Activated T-helper 1 cell treated with anti-CD3 and anti-CD28 coated beads, Interleukin-2, amount 50 U/mL, for 16 hours (primary cell): ENCODE results near the gene MYRIP.

Source experiments
- DNase-seq, 2 donors: peaks; one replicate each; pipeline ENCODE4 v3.0.0-alpha.2; 2020; ENCODE audit warnings: low read depth in 1 of 2, low spot score in 1 of 2

Gene MYRIP

DNA sequence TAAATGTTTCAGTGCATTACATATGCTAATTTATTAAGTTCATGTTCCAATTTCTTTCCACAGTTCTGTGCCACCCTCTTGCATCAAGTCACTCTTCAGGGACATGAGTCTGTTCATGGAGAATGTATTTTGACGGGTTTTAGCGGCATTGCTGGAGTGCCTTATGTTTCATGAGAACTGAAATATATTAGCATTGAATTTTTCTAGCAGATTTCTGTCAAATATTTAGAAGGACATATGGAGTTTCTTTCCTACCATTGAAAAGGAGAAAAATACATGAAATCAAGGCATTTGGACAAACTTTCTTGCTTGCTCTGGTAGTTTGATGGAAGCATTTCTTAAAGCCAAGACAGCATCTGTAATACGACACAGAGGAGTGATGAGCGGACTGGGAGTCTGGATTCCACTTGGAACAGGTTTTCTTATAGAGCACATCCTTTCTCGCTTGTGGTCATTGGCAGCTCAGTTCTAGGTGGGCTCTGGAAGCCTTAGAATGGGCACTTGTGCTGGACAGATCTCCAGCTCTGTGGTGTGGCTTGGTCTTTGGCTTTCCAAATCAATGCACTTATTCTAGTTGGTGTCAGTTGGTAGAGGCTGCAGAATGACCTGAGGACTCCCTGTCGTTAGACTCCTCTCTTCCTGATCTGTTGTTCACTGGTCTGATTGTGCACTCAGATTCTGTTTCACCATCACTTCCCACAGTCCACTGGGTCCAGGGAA is 415.5 kb downstream of the MYRIP start:
- no peak for DNase-seq

DNA sequence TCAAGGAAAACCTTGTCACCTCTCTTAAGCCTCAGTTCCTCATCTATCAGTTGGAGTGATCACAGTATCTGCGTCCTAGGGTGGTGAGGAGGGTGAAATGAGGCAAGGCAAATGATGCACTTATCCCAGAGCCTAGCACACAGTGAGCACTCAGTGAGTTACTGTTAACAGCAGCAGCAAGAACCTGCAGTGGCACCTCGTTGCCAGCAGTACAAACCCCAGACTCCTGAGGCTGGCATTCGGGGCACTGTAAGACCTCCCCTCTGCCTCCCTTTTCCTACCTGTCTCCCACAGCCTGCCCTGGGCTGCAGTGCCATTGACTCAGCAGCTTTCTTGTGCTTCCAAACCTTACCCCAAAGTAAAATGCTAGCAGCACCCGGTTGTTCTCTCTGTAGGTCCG is 417.2 kb downstream of the MYRIP start:
- no peak for DNase-seq

GRCh38 chr3:40228792-40229350 is 419.5 kb downstream of the MYRIP start:
- no peak for DNase-seq

DNA sequence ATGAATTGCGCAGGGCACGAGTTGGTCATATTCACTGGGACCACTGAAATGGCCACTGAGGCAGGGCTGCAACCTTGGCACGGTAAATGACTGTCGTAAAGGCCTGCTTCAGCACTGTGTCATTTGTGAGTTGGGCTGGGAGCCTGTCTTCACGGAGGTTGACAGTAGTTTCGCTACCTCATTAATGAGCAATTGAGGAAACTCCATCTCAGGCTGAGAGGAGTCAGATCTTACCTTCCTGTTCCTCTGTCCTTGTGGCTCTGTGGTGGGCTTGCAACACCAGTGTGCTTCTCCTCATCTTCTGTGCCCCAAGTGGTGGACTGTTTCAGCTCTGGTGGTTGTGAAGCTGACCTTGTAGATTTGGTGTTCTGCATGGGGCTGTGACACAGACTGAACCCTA is 420.0 kb downstream of the MYRIP start:
- no peak for DNase-seq

DNA sequence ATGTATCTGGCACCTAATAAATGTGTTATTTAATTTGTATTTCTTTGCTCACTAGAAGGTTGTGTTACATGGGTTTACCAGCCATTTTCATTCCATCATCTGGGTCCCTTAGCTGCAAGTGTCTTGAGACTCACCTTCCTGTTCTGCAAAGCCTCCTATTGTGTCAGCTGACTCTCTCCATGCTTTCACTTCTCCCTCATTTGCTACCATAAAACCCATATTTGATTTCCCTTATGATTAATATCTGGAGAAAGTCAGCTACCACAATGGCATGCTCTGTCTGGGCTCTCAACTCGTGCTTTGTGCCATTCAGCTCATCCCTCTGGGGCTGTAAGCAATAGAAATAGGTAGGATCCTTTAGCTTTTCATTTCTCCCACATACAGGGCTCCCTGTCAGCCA is 420.6 kb downstream of the MYRIP start:
- DNase-seq: no peak

GRCh38 chr3:40230382-40230781 is 421.0 kb downstream of the MYRIP start:
- DNase-seq: no peak

DNA sequence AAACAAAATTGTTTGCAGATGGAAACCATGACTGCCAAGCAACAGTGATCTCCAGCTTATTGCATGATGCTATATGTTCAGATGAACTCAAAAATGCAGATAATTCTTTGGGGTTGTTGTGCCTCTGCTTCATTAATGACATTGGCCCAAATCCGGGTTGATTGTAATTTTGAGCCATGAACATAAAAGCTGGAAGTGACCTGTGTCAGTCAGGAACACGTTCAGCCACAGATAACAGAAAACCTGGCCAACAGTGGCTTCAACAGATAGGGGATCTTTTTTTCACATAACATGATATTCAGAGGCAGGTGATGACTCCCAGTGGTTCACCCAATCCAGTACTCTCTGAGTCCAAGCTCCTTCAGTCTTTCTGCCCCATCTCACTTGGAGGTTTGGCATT is 423.2 kb downstream of the MYRIP start:
- DNase-seq: no peak

DNA sequence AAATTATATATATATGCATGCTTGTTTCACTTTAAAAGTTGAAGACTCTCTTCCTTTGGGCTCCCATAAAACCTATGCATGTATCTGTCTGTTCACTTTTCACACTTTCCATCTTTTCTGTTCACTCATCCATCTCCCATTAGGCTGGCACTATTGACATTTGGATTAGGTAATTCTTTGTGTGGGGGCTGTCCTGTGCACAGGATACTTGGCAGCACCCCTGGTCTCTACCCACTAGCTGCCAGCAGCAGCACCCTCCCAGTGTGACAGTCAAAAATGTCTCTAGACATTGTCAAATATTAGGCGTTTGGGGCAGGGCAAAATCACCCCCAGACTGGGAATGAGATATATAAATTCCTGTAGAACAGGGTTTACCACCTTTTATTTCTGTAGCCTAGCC is 427.8 kb downstream of the MYRIP start:
- DNase-seq: no peak

- no peak for DNase-seq
Observed at GRCh38 chr3:40237889-40238571, 428.6 kb downstream of the MYRIP start.

DNA sequence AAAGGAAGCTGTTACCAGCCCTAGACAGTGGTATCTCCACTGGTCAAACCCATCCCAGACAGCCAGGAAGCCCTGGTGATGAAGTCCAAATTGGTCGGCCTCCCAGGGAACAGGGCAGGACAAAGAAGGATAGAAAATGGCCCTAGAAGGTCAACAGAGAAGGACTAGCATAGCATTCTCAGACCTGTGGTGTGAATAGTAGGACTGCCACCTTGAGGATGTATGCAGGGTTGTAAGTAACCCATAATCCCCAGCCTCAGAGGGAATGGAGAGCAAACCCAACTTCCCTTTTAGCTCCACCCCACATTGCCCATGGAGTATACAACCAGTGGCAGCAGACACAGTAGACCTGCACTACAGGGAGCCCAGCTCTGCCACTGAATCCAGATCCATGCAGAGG is 431.5 kb downstream of the MYRIP start:
- DNase-seq: no peak

DNA sequence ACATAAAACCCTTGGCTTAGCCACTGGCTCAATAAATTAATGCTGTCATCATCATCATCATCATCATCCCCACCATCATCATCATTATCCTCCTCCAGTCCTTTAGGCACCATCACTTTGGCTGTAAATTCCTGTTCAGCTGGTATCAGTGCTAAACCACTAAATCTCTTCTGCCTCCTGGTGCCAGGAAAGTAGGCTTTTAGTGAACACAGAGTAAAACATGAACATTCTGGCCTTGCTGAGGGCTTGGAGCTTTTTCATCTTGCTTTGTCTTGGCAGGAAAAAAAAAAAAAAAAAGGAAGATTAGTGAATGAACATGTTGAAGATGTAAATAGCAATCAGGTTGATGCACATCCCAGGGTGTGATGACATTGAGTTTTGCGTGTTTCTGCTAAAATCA is 432.8 kb downstream of the MYRIP start:
- DNase-seq: no peak

DNA sequence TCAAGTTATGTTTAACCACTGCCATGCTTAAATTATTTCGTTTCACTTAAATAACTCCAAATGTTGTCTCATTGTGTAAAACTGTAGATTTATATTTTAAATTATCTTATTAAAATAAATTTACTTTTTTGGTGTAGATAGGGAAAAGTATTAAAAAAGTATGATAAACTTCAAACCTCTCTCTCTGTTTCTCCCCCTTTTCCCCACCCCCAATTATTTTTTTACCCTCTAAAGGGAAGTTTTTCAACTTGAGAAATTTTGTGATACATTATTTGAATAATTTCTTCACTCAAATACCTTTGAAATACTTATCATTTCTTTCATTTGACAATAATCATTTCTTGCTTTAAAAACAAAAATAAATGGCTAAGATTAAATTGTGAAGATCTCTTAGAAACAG is 433.2 kb downstream of the MYRIP start:
- DNase-seq: no peak

DNA sequence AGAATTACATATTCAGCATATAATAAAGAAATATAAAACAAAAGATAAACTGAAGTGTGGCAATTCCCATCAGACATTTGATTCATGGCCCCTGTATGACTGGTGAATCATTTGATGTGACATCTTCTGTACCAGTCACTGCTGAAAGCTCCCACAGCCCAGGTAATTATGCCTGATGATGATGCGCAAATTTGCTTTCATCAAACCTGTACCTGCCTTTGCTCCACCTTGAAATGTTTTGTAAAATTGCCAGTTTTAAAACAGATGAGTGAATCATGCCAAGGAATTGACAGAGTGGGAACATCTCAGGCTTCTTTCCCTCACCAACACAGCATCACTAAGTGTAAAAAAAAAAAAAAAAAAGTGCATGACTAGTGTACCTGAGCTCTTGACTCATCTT is 433.6 kb downstream of the MYRIP start:
- DNase-seq: no peak

GRCh38 chr3:40247714-40248454 is 438.5 kb downstream of the MYRIP start:
- DNase-seq: no peak

- DNase-seq: no peak
Observed at GRCh38 chr3:40248591-40248990, 439.2 kb downstream of the MYRIP start.

GRCh38 chr3:40249168-40249567 is 439.8 kb downstream of the MYRIP start:
- no peak for DNase-seq

DNA sequence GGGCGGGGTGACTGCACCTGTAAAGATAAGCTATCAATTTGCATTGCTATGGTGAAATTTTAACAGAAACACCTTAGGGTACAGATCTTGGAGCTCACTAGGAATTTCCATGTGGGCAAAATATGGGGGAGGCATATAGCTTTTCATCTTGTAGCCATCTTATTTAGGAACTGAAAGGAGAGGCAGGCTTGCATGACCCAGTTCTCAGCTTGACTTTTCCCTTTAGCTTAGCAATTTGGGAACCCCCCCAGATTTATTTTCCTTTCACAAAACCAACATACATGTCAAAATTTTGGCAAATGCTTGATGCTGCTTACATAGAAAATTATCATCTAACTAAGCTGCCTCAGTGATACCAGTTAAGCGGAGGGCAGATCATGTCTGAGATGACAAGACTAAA is 445.1 kb downstream of the MYRIP start:
- no peak for DNase-seq

- DNase-seq: no peak
Observed at GRCh38 chr3:40254891-40255290, 445.5 kb downstream of the MYRIP start.

GRCh38 chr3:40255532-40255931 is 446.1 kb downstream of the MYRIP start:
- DNase-seq: no peak

DNA sequence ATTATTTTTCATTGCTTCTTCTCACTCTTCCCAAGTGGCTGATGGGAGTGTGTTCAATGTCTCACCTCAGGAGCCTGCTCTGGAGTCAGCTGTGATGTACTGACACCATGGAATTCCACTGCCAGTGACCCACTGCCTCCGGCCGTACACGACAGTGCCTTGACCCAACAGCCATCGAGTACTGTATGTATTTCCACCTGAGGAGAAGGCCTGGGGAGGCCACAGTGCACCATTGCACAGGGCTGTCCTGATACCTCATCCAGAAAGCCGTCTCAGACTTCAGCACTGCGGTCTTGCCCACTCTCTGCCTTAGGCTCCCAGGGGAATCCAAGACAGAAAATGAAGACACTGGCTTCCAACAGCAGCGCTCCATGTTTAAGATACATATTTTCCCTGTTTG is 448.7 kb downstream of the MYRIP start:
- no peak for DNase-seq

- no peak for DNase-seq
Observed at GRCh38 chr3:40258555-40258954, 449.1 kb downstream of the MYRIP start.

GRCh38 chr3:40262331-40262730 is 452.9 kb downstream of the MYRIP start:
- no peak for DNase-seq
